Astrocyte of the hippocampus (primary cell): ENCODE results near the gene WDR13.
A peak's percentile ranks its signal among the peaks of the same experiment; 100 is the strongest.
"Not testable (repeated sequence)": the region's sequence is repeated elsewhere in the genome, so short reads cannot be mapped to it uniquely, and the experiment has no call there.

Experiments
- DNase-seq: peaks from one replicate; pipeline ENCODE4 v3.0.0; 2011; ENCODE audit warnings: low read depth, low spot score

Gene WDR13

GRCh38 chrX:48592971-48593370, 4.3 kb upstream of the WDR13 start:
- DNase-seq, result no peak

- DNase-seq, result no peak
Measured at GRCh38 chrX:48595929-48596328, 1.4 kb upstream of the WDR13 start.

GRCh38 chrX:48598614-48599013, 1.3 kb downstream of the WDR13 start:
- no peak for DNase-seq

- DNase-seq, result no peak
Measured at GRCh38 chrX:48599341-48599740, 2.0 kb downstream of the WDR13 start.

GRCh38 chrX:48600226-48600625, 2.9 kb downstream of the WDR13 start:
- no peak for DNase-seq

- DNase-seq, result no peak
Measured at GRCh38 chrX:48601741-48602394, 4.6 kb downstream of the WDR13 start.

- no peak for DNase-seq
Measured at GRCh38 chrX:48604701-48605100, 7.4 kb downstream of the WDR13 start.

GRCh38 chrX:48606091-48606490, 8.8 kb downstream of the WDR13 start:
- no peak for DNase-seq

- no peak for DNase-seq
Measured at GRCh38 chrX:48611703-48612102, 14.4 kb downstream of the WDR13 start.

- DNase-seq, result no peak
Measured at GRCh38 chrX:48613502-48614160, 16.3 kb downstream of the WDR13 start.

- no peak for DNase-seq
Measured at GRCh38 chrX:48616576-48616975, 19.3 kb downstream of the WDR13 start.

GRCh38 chrX:48617542-48618340, 20.4 kb downstream of the WDR13 start:
- DNase-seq, result peak; percentile 39

GRCh38 chrX:48626401-48627298, 29.4 kb downstream of the WDR13 start:
- no peak for DNase-seq

GRCh38 chrX:48631376-48632090, 34.2 kb downstream of the WDR13 start:
- peak; percentile 92 for DNase-seq

- DNase-seq, result no peak
Measured at GRCh38 chrX:48632207-48632606, 34.9 kb downstream of the WDR13 start.

- no peak for DNase-seq
Measured at GRCh38 chrX:48636301-48636700, 39.0 kb downstream of the WDR13 start.

GRCh38 chrX:48636776-48637175, 39.5 kb downstream of the WDR13 start:
- no peak for DNase-seq

- no peak for DNase-seq
Measured at GRCh38 chrX:48645669-48646068, 48.4 kb downstream of the WDR13 start.

GRCh38 chrX:48648336-48648751, 51.1 kb downstream of the WDR13 start:
- peak; percentile 53 for DNase-seq

- no peak for DNase-seq
Measured at GRCh38 chrX:48649102-48649501, 51.8 kb downstream of the WDR13 start.

GRCh38 chrX:48652055-48652579, 54.8 kb downstream of the WDR13 start:
- not testable (repeated sequence) for DNase-seq
